Fibroblast of skin of abdomen (primary cell): ENCODE data around the gene HLA-DRA. TPM values are rescaled to one million over a fixed set of nuclear protein-coding genes. Genes with fewer than 3 reads are reported as not detected.

Experiments
- DNase-seq: peaks from one replicate; pipeline ENCODE4 v3.0.0-alpha.2; 2013
- polyA plus RNA-seq, 2 experiments: library from polyadenylated mRNA; unstranded; fragments of 120-200 nt; gene quantifications; one replicate each; pipeline ENCODE4 v1.2.1, GENCODE V29; 2013; ENCODE audit not compliant: insufficient read length in 2 of 2

The HLA-DRA gene
- polyA plus RNA-seq (2013, experiment 1 of 2; ENCODE audit: insufficient read length): 0.14 TPM
- 0.10 TPM for polyA plus RNA-seq (2013, experiment 2 of 2; ENCODE audit: insufficient read length)

DNA sequence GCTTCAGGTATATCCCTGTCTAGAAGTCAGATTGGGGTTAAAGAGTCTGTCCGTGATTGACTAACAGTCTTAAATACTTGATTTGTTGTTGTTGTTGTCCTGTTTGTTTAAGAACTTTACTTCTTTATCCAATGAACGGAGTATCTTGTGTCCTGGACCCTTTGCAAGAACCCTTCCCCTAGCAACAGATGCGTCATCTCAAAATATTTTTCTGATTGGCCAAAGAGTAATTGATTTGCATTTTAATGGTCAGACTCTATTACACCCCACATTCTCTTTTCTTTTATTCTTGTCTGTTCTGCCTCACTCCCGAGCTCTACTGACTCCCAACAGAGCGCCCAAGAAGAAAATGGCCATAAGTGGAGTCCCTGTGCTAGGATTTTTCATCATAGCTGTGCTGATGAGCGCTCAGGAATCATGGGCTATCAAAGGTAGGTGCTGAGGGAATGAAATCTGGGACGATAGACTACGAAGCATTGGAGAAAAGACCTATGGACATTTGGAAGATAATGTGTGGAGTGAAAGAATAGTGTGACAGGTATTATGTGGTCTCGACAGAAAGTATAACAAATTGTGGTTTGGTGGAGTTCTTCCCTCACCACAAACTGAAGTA lies at the start of gene HLA-DRA:
Gene HLA-DRA, plus strand, starts transcription at position 286 of the 613 bp plus-strand sequence. Its CDS starts 64 bp downstream, at position 350.
- DNase-seq: peak; percentile 32

DNA sequence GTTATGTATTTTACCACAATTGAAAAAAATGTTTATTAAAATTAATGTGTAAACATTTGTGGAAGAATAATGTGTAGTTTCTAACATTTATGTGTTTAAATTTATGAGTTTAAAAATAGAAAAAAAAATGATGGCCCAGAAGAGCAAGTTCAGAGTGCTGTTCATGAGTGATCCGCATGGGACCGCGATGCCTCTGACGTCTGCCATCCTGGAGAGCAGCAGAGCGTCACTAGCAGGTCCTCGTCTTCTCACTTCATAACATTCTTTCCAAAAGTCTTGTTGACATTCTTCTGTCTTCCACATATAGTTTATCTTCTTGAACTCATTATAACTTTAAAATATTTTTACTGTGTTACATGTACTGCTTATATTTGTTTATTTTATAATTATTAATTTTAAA lies 48.2 kb upstream of the HLA-DRA start:
- DNase-seq: no peak

DNA sequence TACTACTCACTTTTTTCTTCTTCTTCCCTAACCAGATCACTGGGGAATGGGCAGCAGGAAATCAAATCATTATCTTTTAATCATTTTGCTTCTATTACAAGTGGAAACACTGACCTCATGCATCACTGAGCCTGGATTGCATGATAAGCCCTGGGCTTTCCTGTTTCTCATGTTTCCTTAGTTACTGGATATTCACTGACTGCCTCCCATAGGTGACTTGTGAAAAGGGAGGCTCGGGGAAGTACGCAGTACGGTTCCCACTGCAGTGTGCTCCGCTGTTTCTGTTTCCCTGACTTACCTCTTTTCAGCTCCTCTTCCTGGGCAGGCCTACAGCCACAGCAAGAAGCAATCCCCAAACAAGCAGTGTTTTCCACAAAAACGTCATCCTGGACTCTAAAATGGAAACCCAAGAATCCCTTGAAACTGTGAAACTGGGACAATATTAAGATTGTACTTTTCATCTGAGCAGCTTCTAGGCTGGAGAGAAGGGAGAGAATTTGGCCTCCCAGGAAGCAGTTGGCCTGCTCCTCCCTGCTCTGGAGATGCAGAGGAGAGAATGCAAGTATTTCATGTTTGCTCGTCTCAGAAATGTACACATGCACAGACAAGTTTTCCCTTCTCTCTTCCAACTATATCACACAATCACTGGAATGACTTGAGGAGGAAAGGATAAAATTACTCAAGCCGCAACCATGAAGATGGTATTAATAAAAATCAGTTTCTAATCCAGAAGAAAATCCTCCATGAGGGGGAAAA lies 45.8 kb upstream of the HLA-DRA start:
- DNase-seq: peak; percentile 20

DNA sequence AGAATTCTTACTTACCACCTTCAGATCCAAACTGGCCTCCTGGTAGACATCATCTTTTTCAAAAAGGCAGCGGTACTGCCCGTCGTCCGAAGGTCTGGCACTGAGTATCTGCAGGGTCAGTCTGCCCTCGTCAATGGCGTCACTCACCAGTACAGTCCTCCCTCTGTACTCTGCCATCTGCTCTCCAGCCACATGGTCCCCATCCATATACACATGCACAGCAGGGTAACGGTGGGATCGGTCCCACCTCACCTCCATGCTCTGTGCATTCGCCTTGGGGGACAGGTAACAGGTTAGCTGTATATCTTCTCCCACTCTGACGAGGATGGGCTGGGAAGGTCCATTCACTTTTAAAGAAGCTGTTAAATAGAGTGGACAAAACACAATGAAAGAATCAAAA lies 43.7 kb upstream of the HLA-DRA start:
- no peak for DNase-seq

DNA sequence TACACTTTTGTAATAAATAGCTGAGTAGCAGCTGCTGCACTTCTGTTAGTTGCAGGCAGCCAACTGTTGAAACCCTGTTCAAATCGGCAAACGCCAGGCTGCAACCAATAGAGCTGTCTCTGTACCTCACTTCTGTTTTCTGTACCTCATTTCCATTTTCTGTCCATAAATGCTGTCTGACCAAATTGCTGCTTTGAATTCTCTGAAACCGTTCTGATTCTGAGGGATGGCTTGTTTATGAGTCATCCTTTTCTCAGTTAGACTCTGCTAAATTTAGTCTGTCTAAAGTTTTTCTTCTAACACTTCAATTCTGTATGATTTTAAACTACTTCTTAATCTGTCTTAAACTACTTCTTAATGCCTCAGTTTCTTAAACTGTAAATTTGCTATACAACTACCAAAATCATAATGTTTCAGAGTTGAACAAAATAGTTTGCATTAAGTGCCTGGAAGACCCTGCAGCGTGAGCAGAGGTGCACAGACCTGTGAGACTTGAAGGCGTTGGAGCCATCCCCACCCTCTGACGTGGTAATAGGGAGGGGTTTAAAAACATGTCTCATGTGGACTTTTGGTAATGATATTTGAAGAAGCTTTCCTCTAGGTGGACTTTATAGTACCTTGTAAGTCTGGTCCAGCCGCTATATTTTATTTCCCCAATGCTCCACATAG lies 42.3 kb upstream of the HLA-DRA start:
- no peak for DNase-seq

DNA sequence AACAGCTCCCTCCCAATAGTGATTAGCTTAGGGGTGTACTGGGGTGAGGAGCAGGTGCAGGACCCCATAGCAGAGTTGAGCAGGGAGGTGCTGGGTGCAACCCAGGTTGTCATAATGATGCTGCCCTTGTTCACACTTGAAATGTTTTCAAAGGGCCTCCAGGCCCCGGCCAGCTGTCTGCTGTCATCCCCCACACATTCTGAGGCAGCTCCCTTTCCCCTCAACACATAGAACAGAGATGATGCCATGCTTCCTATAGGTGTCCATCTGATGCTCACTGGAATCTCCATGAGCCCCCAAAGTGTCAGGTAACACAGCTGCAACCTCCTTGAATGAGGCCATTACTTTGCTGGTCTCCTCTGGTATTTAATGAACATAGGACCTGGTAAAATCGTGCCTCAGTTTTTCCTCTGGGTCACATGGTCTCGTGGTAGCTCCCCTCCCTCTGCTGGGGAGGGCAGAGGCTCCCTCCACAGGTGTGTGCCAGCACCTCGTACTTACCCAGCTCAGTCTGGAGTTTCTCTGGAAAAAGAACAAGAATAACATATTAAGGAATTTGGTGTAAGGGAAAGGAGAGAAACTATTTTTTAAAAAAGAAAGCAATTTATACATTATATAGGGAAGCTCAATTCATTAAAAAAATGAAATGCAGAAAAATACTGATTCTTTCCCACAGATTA lies 38.3 kb upstream of the HLA-DRA start:
- no peak for DNase-seq

DNA sequence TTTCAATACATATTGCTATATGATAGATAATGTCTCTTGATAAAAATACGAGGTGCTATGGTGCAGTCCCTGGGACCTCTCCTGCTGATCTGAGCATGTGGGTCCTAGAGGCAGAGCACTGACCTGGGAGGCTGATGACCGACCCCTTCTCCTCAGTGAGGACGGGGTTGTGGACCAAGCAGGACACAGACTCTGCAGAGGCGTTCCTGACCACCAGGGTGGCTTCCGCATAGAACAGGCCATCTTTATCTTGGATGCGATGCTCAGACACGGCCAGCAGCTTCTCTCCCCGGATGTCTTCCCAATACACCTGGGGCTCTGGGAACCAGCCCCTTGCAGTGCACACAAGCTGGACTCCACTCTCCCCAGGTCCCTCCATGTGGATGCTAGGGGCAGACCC lies 36.9 kb upstream of the HLA-DRA start:
- DNase-seq: no peak

DNA sequence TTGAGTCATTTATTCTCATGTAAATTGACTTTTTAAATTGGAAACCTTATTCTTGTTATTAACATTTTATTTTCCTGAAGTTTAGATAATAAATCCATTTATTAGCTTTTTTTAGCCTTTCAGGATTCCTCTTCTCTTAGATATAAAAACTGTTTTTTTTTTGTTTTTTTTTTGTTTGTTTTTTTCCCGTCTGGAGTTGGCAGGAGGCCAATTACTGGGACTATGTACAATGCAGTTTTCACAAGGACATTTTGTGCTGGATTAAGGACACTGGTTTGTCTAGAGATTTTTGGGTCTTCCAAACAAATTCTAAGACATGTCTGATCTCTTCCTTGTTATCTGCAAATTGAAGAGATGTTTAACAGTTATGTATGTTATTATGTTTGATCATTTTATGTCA lies 34.0 kb upstream of the HLA-DRA start:
- no peak for DNase-seq

DNA sequence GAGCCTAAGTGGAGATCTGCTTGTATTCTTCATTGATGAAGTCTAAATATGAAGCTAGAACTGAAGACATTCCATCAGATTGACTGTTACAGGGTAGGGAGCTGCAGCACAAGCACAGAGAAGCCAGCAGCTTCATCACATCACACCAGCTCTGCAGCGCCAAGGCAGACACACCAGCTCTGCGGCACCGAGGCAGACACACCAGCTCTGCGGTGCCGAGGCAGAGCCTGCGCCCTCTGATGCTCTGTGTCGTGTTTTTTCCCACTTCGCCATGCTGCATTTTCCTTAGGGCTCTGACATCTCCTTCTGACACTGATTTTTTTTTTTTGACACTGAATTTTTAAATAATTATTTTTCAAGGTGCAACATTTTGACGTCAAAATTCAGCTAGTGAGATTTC lies 33.5 kb upstream of the HLA-DRA start:
- no peak for DNase-seq

DNA sequence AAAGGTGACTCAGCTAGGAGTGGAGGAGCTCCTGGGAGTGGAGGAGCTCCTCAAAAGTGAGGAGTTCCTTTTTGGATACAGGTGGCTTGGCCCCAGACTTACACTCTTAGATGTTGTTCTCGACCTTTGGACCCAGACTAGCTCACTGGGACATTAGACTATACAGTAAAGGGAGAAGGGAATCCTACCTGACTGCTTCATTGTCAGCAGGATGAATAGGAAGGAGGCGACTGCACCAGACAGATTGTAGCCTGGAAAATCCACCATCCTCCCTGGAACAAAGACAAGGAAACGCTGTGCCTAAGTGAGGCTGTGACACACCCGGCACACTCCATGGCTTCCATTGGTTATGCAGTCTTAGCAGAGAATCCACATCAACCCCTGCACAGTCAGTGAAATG lies 32.8 kb upstream of the HLA-DRA start, which contains the start of gene BTNL2:
Gene BTNL2, minus strand, starts transcription at position 325 of the 400 bp plus-strand sequence. Its CDS starts 58 bp downstream, at position 267.
- DNase-seq: no peak

DNA sequence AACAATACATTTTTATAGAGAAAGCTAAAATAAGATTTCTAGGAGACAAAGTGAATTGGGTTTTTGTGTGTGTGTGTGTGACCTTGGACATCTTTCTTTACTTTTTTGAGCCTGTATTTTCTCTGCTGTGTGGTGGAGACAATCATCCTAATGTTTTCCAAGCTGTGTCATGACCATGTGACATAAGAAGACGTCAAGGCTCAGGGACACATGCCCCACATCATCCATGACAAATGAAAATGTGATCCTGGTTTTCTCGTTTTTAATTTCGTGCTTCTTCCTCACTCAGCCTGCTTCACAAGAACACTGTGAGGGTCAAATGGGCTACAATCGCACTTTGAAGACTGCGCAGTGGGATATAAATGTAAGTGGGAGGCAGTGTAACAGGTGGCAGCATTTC lies 28.8 kb upstream of the HLA-DRA start:
- DNase-seq: no peak

DNA sequence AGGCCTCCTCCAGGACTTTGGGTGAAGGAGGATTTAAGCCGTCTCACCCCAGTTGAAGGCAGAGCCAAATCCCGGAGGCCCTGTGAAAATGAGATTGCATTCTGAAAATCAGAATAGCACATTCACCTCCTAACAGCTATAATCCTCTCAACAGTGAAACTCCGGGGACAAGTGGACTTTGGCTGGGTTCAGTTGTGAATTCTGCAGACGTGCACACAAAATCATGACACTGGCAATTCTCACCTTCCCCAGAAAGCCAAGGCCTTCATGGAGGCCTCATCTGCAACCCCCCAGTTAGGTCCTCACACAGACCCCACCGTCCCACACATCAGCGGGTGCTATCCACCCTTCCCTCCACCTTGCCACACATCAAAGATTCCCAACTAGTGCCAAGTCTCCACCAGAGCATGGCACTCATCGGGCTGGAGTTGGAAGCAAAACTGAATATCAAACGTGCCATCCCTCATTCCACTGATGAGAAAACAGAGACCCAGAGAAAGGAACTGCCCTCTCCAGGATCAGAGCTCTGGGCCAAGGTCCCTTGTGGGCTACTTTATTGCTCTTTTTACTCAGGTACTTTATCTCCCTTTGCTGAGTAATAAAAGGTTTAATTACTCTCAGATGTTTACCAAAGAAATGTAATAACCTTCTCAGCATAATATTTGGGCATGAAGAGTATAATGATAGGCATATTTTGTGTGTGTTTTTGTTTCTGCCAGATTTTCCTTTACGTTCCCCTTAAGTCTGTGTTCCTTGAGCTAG lies 27.9 kb upstream of the HLA-DRA start:
- no peak for DNase-seq

DNA sequence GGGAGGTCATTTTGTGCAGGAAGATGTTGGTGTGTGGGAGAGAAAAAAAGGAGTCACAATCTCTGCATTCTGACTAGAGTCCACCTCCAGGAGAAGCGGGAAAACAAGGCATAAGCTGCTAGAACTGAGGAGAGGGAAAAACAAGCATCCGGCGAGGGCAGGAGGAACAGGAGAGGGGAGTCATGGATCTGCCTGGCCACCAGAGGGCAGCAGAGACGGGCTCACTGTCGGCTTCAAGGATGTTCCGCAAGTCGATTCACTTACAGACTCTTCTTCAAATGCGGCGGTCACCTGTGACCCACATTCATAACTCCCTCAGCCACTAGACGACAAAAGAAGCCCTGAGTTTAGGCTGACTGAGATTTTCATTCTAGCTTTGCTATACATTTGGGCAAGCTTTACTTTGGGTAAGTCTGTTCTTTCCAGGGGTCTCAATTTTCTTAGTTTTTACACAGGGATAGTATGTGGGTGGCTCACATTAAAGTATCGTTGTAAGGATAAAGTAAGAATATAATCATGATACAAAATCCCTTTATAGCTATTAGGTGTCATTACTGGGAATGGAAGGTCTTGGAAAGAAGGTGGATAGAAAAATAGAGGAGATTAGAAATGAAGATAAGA lies 26.1 kb upstream of the HLA-DRA start:
- peak; percentile 67 for DNase-seq

DNA sequence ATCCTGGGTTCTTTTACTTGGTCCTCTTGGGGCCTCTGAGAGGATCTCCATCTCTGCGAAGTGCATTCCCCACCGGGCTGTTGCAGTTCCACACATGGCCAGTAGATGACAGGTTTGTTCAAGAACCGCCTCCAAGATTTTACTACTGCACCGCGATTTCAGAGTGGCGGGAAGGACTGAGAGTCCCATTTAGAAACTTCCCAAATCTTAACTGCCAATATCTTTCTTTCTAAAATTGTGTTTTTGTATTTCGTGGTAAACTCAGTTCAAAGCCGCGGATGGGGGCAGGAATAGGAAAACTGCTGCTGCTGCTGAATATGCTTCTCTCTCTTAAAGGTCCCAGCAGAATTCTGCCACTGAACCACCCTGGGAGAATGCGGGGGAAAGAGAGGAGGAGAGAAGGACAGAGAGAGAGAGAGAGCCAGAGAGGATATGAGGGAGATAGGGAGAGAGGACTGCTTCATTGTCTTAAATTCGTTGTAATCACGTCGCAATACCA lies 24.1 kb upstream of the HLA-DRA start:
- peak; percentile 76 for DNase-seq

DNA sequence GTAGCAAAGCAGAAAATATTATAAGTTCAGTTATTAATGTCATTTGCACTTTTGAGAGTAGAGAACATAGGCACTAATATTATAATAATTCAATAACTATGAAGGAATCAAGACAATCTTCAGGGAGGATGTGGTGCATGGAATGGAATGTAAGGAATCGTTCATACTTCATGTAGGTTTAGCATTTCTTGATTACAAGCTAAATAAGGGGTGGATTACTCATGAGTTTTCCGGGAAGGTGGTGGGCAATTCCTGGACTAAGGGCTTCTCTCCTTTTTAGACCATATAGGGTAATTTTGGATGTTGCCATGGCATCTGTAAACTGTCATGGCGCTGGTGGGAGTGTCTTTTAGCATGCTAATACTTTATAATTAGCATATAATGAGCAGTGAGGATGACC lies 23.7 kb upstream of the HLA-DRA start:
- DNase-seq: peak; percentile 86

DNA sequence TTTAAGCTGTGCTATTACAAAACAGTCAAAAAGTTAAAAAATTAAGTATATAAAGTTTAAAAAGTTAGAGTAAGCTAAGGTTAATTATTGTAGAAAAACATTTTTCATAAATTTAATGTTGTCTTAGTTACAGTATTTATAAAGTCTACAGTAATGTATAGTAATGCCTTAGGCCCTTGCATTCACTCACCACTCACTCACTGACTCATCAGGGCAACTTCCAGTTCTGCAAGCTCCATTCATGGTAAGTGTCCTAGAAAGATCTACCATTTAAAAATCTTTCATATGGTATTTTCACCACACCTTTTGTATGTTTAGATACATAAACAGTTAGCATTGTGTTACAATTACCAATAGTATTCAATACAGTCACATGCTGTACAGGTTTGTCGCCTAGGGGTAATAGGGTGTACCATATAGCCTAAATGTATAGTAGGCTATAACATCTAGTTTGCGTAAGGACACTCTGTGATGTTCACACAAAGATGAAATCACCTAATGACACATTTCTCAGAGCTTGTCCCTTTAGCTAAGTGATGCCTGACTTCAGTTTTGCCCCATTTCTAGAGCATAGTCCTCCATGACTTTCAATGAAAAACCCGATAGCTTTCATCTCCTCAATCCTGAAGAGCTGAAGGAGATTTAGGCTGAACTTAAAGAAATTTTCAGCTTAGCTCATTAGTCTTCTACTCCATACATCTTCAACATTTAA lies 14.9 kb upstream of the HLA-DRA start:
- peak; percentile 17 for DNase-seq

DNA sequence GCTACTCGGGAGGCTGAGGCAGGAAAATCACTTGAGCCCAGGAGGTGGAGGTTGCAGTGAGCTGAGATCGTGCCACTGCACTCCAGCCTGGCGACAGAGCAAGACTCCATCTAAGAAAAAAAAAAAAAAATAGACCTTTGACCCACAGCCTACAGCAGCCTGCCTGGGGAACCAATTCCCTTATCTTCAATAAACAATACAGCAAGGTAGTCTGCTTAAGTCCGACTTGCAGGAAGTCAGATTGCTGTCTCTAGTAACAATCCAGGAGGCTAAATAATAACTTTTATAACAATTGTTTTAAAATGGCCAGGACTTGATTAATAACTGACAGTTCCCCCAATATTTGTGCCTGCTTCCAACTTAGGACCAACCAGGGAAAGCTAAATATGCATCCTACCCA lies 13.3 kb upstream of the HLA-DRA start:
- no peak for DNase-seq

DNA sequence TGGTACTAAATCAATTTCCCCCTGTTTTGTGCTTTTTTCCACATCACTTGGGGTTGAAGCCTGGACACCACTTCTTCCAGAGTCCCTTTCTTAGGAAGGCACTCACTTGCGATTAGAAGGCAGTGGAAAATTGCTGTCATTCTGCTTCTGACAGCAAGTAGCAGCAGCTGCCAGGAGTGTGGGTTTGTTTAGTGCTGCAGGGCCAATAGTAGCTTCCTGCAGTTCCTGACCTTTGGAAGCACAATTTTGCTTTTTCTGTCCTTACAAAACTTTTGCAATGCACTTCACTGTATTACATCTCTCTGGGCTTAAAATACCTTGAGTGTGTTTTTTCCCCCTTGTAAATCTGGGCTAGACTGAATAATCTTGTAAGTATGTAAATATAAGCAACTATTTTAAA lies 12.5 kb upstream of the HLA-DRA start:
- no peak for DNase-seq

DNA sequence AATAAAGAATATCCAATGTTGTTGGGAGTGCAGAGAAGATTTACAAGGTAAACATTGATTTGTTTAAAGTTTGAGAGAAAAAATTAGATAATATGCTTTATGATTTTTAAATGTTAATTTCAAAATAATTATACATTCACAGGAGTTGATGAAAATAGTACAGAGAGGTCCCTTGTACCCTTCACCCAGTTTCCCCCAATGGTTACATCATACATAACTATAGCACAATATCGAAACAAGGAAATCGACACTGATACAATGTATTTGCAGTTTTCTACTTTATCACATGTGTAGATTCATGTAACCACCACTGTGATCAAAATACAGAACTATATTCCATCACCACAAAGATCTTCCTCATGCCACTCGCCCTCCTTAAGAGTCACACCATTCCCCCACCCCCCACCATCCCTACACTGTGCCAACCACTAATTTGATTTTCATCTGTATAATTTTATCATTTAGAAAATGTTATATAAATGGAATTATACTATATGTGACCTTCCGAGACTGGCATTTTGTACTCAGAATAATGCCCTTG lies 11.7 kb upstream of the HLA-DRA start:
- DNase-seq: no peak

DNA sequence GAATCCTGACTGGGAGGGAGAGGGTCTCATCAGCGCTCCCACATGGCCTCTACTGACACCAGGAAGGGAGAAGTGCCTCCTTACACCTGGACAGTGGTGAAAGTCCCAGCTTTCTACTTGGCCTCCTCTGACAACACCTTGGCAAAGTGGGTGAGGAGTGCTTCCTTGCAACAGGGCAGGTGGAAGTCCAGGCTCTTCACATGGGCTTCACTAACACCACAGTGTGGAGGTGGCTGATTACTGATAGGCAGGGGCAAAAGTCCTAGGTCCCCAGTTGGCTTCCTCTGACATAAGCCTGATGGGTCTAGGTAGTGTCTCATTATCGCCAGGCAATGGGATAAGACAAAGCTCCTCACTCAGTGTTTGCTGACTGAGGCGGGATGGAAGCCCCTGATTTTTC lies 9.5 kb upstream of the HLA-DRA start:
- no peak for DNase-seq

DNA sequence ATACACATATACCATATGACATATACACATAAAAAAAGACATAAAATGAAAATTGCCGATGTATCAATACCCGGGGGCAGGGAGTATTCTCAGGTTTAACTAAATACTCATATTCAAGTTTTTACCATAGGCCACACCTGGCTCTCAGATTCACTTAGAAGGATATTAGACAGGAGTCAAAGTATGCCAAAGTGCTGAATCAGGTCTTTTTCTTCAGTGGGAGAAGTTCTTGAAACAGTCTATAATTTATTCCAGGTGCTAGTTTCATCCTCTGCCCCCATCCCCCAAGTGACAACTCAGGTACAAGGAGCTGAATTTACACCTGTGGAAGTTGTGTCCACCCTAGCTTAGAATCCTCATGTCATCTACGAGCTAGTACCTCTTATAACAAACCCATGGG lies 8.5 kb upstream of the HLA-DRA start:
- DNase-seq: no peak
